ENCODE data around the gene OPA1. TPM values are rescaled to one million over a fixed set of nuclear protein-coding genes. Genes with fewer than 3 reads are reported as not detected.

Gene OPA1
- total and polyA plus RNA-seq, 2 of the 13 experiments (the other 11 are each of a cell fraction or from before 2014, with no cell fraction given) = 26.7 to 78.5 TPM

GRCh38 chr3:193732391-193732790, 139.4 kb downstream of the OPA1 start (continued):
- TF ChIP-seq HNRNPK (IDR thresholded peaks at IDR 0.05; ENCODE audit: low read depth, low read length, poor library complexity, severe bottlenecking) (no peak), KAT8 (CRISPR knock-in tag; IDR thresholded peaks at IDR 0.05) (peak; percentile 66; the same call in 1 of the 2 replicates), ZSCAN25 (CRISPR knock-in tag; IDR thresholded peaks at IDR 0.05) (no peak), ZBTB10 (CRISPR knock-in tag; IDR thresholded peaks at IDR 0.05; ENCODE audit: borderline replicate concordance) (no peak), NFAT5 (CRISPR knock-in tag; IDR thresholded peaks at IDR 0.05) (no peak), ZBTB40 (IDR thresholded peaks at IDR 0.05) (no peak), ZBTB40 (CRISPR knock-in tag; IDR thresholded peaks at IDR 0.05) (no peak), CREB1 (IDR thresholded peaks at IDR 0.05) (peak; percentile 48), CREB1 (CRISPR knock-in tag; IDR thresholded peaks at IDR 0.05) (no peak), HMG20A (CRISPR knock-in tag; IDR thresholded peaks at IDR 0.05; ENCODE audit: borderline replicate concordance) (peak; percentile 87), ZNF777 (CRISPR knock-in tag; IDR thresholded peaks at IDR 0.05) (no peak), ZNF746 (CRISPR knock-in tag; IDR thresholded peaks at IDR 0.05) (no peak), MED1 (CRISPR knock-in tag; IDR thresholded peaks at IDR 0.05) (peak; percentile 61), MAFK (conservative IDR thresholded peaks at IDR 0.05 in 1 of 2, IDR thresholded peaks at IDR 0.05 in 1 of 2; ENCODE audit: low read length in 2 of 2) (peak; percentile 82 to 84)
